ENCODE measurements around the gene EMP2. TPM values are rescaled to one million over a fixed set of nuclear protein-coding genes. Genes with fewer than 3 reads are reported as not detected.

The EMP2 gene
- total RNA-seq, 5 donors from 2014 or later (not counting 1 experiment from before 2014, with no cell fraction given) = 0.30 to 0.98 (median 0.61) TPM; not detected in 2

GRCh38 chr16:10616756-10617640, 36.6 kb upstream of the EMP2 start:
- no peaks in the 10 kb centered on the region for H3K36me3 Mint-ChIP-seq
- H3K4me3 ChIP-seq (ENCODE audit: control insufficient read depth in 1 of 2, extremely low read depth in 1 of 2, low read length in 1 of 2) = no peak overlapping the region
- H3K27me3 Mint-ChIP-seq = peaks cover 0 to 37% of the 10 kb centered on the region in 2 donors
- H3K27ac ChIP-seq (ENCODE audit: low read length) = no peak overlapping the region
- CTCF ChIA-PET = no interaction called here
- ATAC-seq (replicated peaks in 1 of 4) (no peak), DNase-seq (no peak)
- H3K36me3 ChIP-seq (ENCODE audit: control insufficient read depth in 2 of 2, extremely low read depth in 1 of 2, insufficient read depth in 1 of 2, low read length in 1 of 2) = no peaks in the 10 kb centered on the region
- POLR2A ChIA-PET = interaction anchor here in 1 of 2 donors (0.6 kb wide), 1 partner anchor 351 kb away, joined by 3 read pairs; no protein-coding TSS in a partner anchor
- peaks cover 0 to 1% (median 0%) of the 10 kb centered on the region in 3 donors for H3K4me1 Mint-ChIP-seq
- H3K4me3 Mint-ChIP-seq = no peak overlapping the region
- WGBS (ENCODE audit: insufficient coverage) = 67% methylated on average over 7 of the region's 14 CpGs
- no peak overlapping the region for H3K27ac Mint-ChIP-seq
- peaks cover 0 to 43% of the 10 kb centered on the region in 2 experiments for H3K27me3 ChIP-seq (replicated peaks in 1 of 2; ENCODE audit: control insufficient read depth in 2 of 2, extremely low read depth in 1 of 2, insufficient read depth in 2 of 2, low read length in 1 of 2)
- no peaks in the 10 kb centered on the region for H3K9me3 Mint-ChIP-seq
- no peaks in the 10 kb centered on the region for H3K9me3 ChIP-seq
- H3K4me1 ChIP-seq (ENCODE audit: control insufficient read depth in 1 of 2, extremely low read depth in 1 of 2, insufficient read depth in 2 of 2, low read length in 2 of 2) = no peaks in the 10 kb centered on the region

- H3K27me3 ChIP-seq (replicated peaks in 1 of 2; ENCODE audit: control insufficient read depth in 2 of 2, extremely low read depth in 1 of 2, insufficient read depth in 2 of 2, low read length in 1 of 2) = peaks cover 0 to 46% of the 10 kb centered on the region in 2 experiments
- ChIA-PET POLR2A (interaction anchor here in 1 of 2 donors (0.6 kb wide), 1 partner anchor 350 kb away, joined by 3 read pairs; no protein-coding TSS in a partner anchor), CTCF (no interaction called here)
- H3K4me3 ChIP-seq (ENCODE audit: control insufficient read depth in 1 of 2, extremely low read depth in 1 of 2, low read length in 1 of 2) = no peak overlapping the region
- H3K9me3 Mint-ChIP-seq = no peaks in the 10 kb centered on the region
- peaks cover 0 to 1% (median 0%) of the 10 kb centered on the region in 3 donors for H3K4me1 Mint-ChIP-seq
- DNase-seq = no peak
- H3K36me3 ChIP-seq (ENCODE audit: control insufficient read depth in 2 of 2, extremely low read depth in 1 of 2, insufficient read depth in 1 of 2, low read length in 1 of 2) = no peaks in the 10 kb centered on the region
- no peaks in the 10 kb centered on the region for H3K4me1 ChIP-seq (ENCODE audit: control insufficient read depth in 1 of 2, extremely low read depth in 1 of 2, insufficient read depth in 2 of 2, low read length in 2 of 2)
- no peaks in the 10 kb centered on the region for H3K9me3 ChIP-seq
- 82% methylated on average over 2 of the region's 6 CpGs for WGBS (ENCODE audit: insufficient coverage)
- ATAC-seq (replicated peaks in 1 of 4) = no peak
- H3K27ac ChIP-seq (ENCODE audit: low read length) = no peak overlapping the region
- H3K27ac Mint-ChIP-seq = no peak overlapping the region
- no peaks in the 10 kb centered on the region for H3K36me3 Mint-ChIP-seq
- peaks cover 0 to 37% of the 10 kb centered on the region in 2 donors for H3K27me3 Mint-ChIP-seq
- H3K4me3 Mint-ChIP-seq = no peak overlapping the region
Measured at GRCh38 chr16:10616419-10616755, 36.0 kb upstream of the EMP2 start.

- CTCF ChIA-PET = no interaction called here
- peaks cover 0 to 31% of the 10 kb centered on the region in 2 donors for H3K27me3 Mint-ChIP-seq
Measured at GRCh38 chr16:10614685-10615084, 34.3 kb upstream of the EMP2 start.

GRCh38 chr16:10613785-10614485, 33.5 kb upstream of the EMP2 start:
- Histone ChIP-seq H3K36me3 (ENCODE audit: control insufficient read depth in 2 of 2, extremely low read depth in 1 of 2, insufficient read depth in 1 of 2, low read length in 1 of 2) (no peaks in the 10 kb centered on the region), H3K4me1 (ENCODE audit: control insufficient read depth in 1 of 2, extremely low read depth in 1 of 2, insufficient read depth in 2 of 2, low read length in 2 of 2) (no peaks in the 10 kb centered on the region), H3K9me3 (no peaks in the 10 kb centered on the region), H3K27ac (ENCODE audit: low read length) (no peak overlapping the region), H3K27me3 (replicated peaks in 1 of 2; ENCODE audit: control insufficient read depth in 2 of 2, extremely low read depth in 1 of 2, insufficient read depth in 2 of 2, low read length in 1 of 2) (peaks cover 0 to 37% of the 10 kb centered on the region in 2 experiments), H3K4me3 (ENCODE audit: control insufficient read depth in 1 of 2, extremely low read depth in 1 of 2, low read length in 1 of 2) (no peak overlapping the region)
- Mint-ChIP-seq H3K4me3 (no peak overlapping the region), H3K27me3 (peaks cover 0 to 27% of the 10 kb centered on the region in 2 donors), H3K9me3 (no peaks in the 10 kb centered on the region), H3K27ac (no peak overlapping the region), H3K36me3 (no peaks in the 10 kb centered on the region), H3K4me1 (no peaks in the 10 kb centered on the region)
- ChIA-PET CTCF (no interaction called here), POLR2A (no interaction called here)
- ATAC-seq (replicated peaks in 1 of 4) (no peak), DNase-seq (no peak)
- 40% methylated on average over 2 of the region's 6 CpGs for WGBS (ENCODE audit: insufficient coverage)

More at GRCh38 chr16:10614685-10615084, 34.3 kb upstream of the EMP2 start:
- H3K4me3 ChIP-seq (ENCODE audit: control insufficient read depth in 1 of 2, extremely low read depth in 1 of 2, low read length in 1 of 2) = no peak overlapping the region
- Mint-ChIP-seq H3K36me3 (no peaks in the 10 kb centered on the region), H3K27ac (no peak overlapping the region), H3K4me3 (no peak overlapping the region), H3K9me3 (no peaks in the 10 kb centered on the region), H3K4me1 (peaks cover 0 to 1% (median 0%) of the 10 kb centered on the region in 3 donors)
- H3K27ac ChIP-seq (ENCODE audit: low read length) = no peak overlapping the region
- H3K4me1 ChIP-seq (ENCODE audit: control insufficient read depth in 1 of 2, extremely low read depth in 1 of 2, insufficient read depth in 2 of 2, low read length in 2 of 2) = no peaks in the 10 kb centered on the region
- POLR2A ChIA-PET = no interaction called here
- DNase-seq (no peak), ATAC-seq (replicated peaks in 1 of 4) (no peak)
- H3K27me3 ChIP-seq (replicated peaks in 1 of 2; ENCODE audit: control insufficient read depth in 2 of 2, extremely low read depth in 1 of 2, insufficient read depth in 2 of 2, low read length in 1 of 2) = peaks cover 0 to 41% of the 10 kb centered on the region in 2 experiments
- H3K36me3 ChIP-seq (ENCODE audit: control insufficient read depth in 2 of 2, extremely low read depth in 1 of 2, insufficient read depth in 1 of 2, low read length in 1 of 2) = no peaks in the 10 kb centered on the region
- H3K9me3 ChIP-seq = no peaks in the 10 kb centered on the region

GRCh38 chr16:10612649-10613179, 32.3 kb upstream of the EMP2 start:
- Histone ChIP-seq H3K4me3 (ENCODE audit: control insufficient read depth in 1 of 2, extremely low read depth in 1 of 2, low read length in 1 of 2) (no peak overlapping the region), H3K27me3 (replicated peaks in 1 of 2; ENCODE audit: control insufficient read depth in 2 of 2, extremely low read depth in 1 of 2, insufficient read depth in 2 of 2, low read length in 1 of 2) (peaks cover 0 to 34% of the 10 kb centered on the region in 2 experiments), H3K4me1 (ENCODE audit: control insufficient read depth in 1 of 2, extremely low read depth in 1 of 2, insufficient read depth in 2 of 2, low read length in 2 of 2) (no peaks in the 10 kb centered on the region), H3K27ac (ENCODE audit: low read length) (no peak overlapping the region), H3K36me3 (ENCODE audit: control insufficient read depth in 2 of 2, extremely low read depth in 1 of 2, insufficient read depth in 1 of 2, low read length in 1 of 2) (no peaks in the 10 kb centered on the region), H3K9me3 (no peaks in the 10 kb centered on the region)
- H3K27me3 Mint-ChIP-seq = peaks cover 4 to 18% of the 10 kb centered on the region in 2 donors
- 9% methylated on average over 1 of the region's 6 CpGs for WGBS (ENCODE audit: insufficient coverage)
- POLR2A ChIA-PET = no interaction called here
- ATAC-seq (replicated peaks in 1 of 4) = no peak
- no peaks in the 10 kb centered on the region for H3K36me3 Mint-ChIP-seq
- H3K9me3 Mint-ChIP-seq = no peaks in the 10 kb centered on the region
- no peak overlapping the region for H3K4me3 Mint-ChIP-seq
- DNase-seq = no peak
- CTCF ChIA-PET = no interaction called here
- no peaks in the 10 kb centered on the region for H3K4me1 Mint-ChIP-seq
- H3K27ac Mint-ChIP-seq = no peak overlapping the region

- Histone ChIP-seq H3K9me3 (no peaks in the 10 kb centered on the region), H3K4me3 (ENCODE audit: control insufficient read depth in 1 of 2, extremely low read depth in 1 of 2, low read length in 1 of 2) (no peak overlapping the region), H3K36me3 (ENCODE audit: control insufficient read depth in 2 of 2, extremely low read depth in 1 of 2, insufficient read depth in 1 of 2, low read length in 1 of 2) (no peaks in the 10 kb centered on the region), H3K27ac (ENCODE audit: low read length) (no peak overlapping the region), H3K27me3 (replicated peaks in 1 of 2; ENCODE audit: control insufficient read depth in 2 of 2, extremely low read depth in 1 of 2, insufficient read depth in 2 of 2, low read length in 1 of 2) (peaks cover 0 to 30% of the 10 kb centered on the region in 2 experiments), H3K4me1 (ENCODE audit: control insufficient read depth in 1 of 2, extremely low read depth in 1 of 2, insufficient read depth in 2 of 2, low read length in 2 of 2) (no peaks in the 10 kb centered on the region)
- H3K4me3 Mint-ChIP-seq = no peak overlapping the region
- H3K9me3 Mint-ChIP-seq = no peaks in the 10 kb centered on the region
- WGBS (ENCODE audit: insufficient coverage) = 75% methylated on average over 1 of the region's 6 CpGs
- no peak for ATAC-seq (replicated peaks in 1 of 4)
- no peak for DNase-seq
- no peak overlapping the region for H3K27ac Mint-ChIP-seq
- no peaks in the 10 kb centered on the region for H3K36me3 Mint-ChIP-seq
- H3K4me1 Mint-ChIP-seq = no peaks in the 10 kb centered on the region
- ChIA-PET POLR2A (no interaction called here), CTCF (no interaction called here)
- peaks cover 8 to 14% of the 10 kb centered on the region in 2 donors for H3K27me3 Mint-ChIP-seq
Measured at GRCh38 chr16:10611825-10612342, 31.5 kb upstream of the EMP2 start.
